HEK293 (cell line): ENCODE data around the gene GDPD3.

Source experiments
- CTCF ChIA-PET: fragments of 350-600 bp; formaldehyde crosslinking; extraction: SDS; loops from one replicate; lab custom pipeline; 2021; ENCODE audit warnings: antibody characterized with exemption; lab: Yijun Ruan, JAX
- POLR2A ChIA-PET: fragments of 300-600 bp; formaldehyde crosslinking; extraction: SDS; loops from one replicate; lab custom pipeline; 2020; ENCODE audit warnings: antibody characterized with exemption, inconsistent platforms; lab: Yijun Ruan, JAX
- H3K27ac ChIP-seq: fragments of 200-500 bp; sonication (Bioruptor generic); 2 replicates; pipeline ENCODE4 v1.5.1; 2014; ENCODE audit warnings: low read depth, low read length, control low read depth, inconsistent platforms; ENCODE audit errors: extremely low read depth
- H3K36me3 ChIP-seq, 2 experiments: fragments of 200-500 bp in 1 of 2; sonication (Bioruptor generic) in 1 of 2; 1 replicate in 1 of 2; 2 replicates in 1 of 2; pipeline ENCODE4 v1.5.1; 2014 to 2017; ENCODE audit warnings: inconsistent platforms in 2 of 2, low read length in 2 of 2; ENCODE audit not compliant: control insufficient read depth in 2 of 2, insufficient read depth in 1 of 2
- H3K4me1 ChIP-seq: fragments of 200-500 bp; sonication (Bioruptor generic); 2 replicates; pipeline ENCODE4 v1.5.1; 2014; ENCODE audit warnings: mild to moderate bottlenecking, low read length, inconsistent platforms; ENCODE audit not compliant: control insufficient read depth, insufficient read depth
- H3K4me3 ChIP-seq: 2 replicates; pipeline ENCODE4 v1.5.1; 2011; ENCODE audit warnings: low read depth, mild to moderate bottlenecking, control low read depth, low read length, moderate library complexity
- H3K9me3 ChIP-seq: fragments of 200-500 bp; sonication (Bioruptor generic); 2 replicates; pipeline ENCODE4 v1.5.1; 2014; ENCODE audit warnings: low read depth, low read length, inconsistent platforms; ENCODE audit not compliant: control insufficient read depth, insufficient read depth
- HOXA7 ChIP-seq: sonication (generic); formaldehyde crosslinking; IDR thresholded peaks from 2 replicates; pipeline ENCODE4 v1.8.1; 2022; ENCODE audit warnings: missing genetic modification reagents, borderline replicate concordance
- IKZF3 ChIP-seq: fragments of 450-650 bp; IDR thresholded peaks from 2 replicates; pipeline ENCODE4 v1.5.0; 2018; ENCODE audit warnings: missing biosample characterization, mild to moderate bottlenecking, missing genetic modification characterization, moderate library complexity
- MYNN ChIP-seq: fragments of 450-650 bp; formaldehyde crosslinking; IDR thresholded peaks from 2 replicates; pipeline ENCODE4 v1.5.1; 2016; ENCODE audit warnings: missing biosample characterization, missing genetic modification characterization, borderline replicate concordance
- SALL2 ChIP-seq: fragments of 450-650 bp; formaldehyde crosslinking; IDR thresholded peaks from 2 replicates; pipeline ENCODE4 v1.5.0; 2017; ENCODE audit warnings: missing biosample characterization, mild to moderate bottlenecking, missing genetic modification characterization, borderline replicate concordance
- ZFP69B ChIP-seq: fragments of 450-650 bp; formaldehyde crosslinking; IDR thresholded peaks from 2 replicates; pipeline ENCODE4 v1.5.1; 2016; ENCODE audit warnings: missing biosample characterization, missing genetic modification characterization
- ZNF133 ChIP-seq: fragments of 450-650 bp; formaldehyde crosslinking; IDR thresholded peaks from 2 replicates; pipeline ENCODE4 v1.5.1; 2016; ENCODE audit warnings: missing biosample characterization, missing genetic modification characterization
- ZNF202 ChIP-seq: fragments of 450-650 bp; formaldehyde crosslinking; IDR thresholded peaks from 2 replicates; pipeline ENCODE4 v1.5.1; 2016; ENCODE audit warnings: missing biosample characterization, missing genetic modification characterization, borderline replicate concordance
- ZNF211 ChIP-seq: fragments of 450-650 bp; formaldehyde crosslinking; IDR thresholded peaks from 2 replicates; pipeline ENCODE4 v1.5.1; 2016; ENCODE audit warnings: low read depth, missing biosample characterization, missing genetic modification characterization
- ZNF214 ChIP-seq: fragments of 450-650 bp; formaldehyde crosslinking; IDR thresholded peaks from 2 replicates; pipeline ENCODE4 v1.5.1; 2017; ENCODE audit warnings: missing biosample characterization, mild to moderate bottlenecking, missing genetic modification characterization, borderline replicate concordance
- ZNF221 ChIP-seq: fragments of 450-650 bp; formaldehyde crosslinking; IDR thresholded peaks from 2 replicates; pipeline ENCODE4 v1.5.1; 2017; ENCODE audit warnings: missing biosample characterization, missing genetic modification characterization, borderline replicate concordance
- ZNF248 ChIP-seq: fragments of 450-650 bp; formaldehyde crosslinking; IDR thresholded peaks from 2 replicates; pipeline ENCODE4 v1.5.1; 2017; ENCODE audit warnings: missing biosample characterization, missing genetic modification characterization
- ZNF292 ChIP-seq: fragments of 450-650 bp; formaldehyde crosslinking; IDR thresholded peaks from 2 replicates; pipeline ENCODE4 v1.5.1; 2016; ENCODE audit warnings: low read depth, missing biosample characterization, missing genetic modification characterization, borderline replicate concordance
- ZNF311 ChIP-seq: fragments of 450-650 bp; formaldehyde crosslinking; IDR thresholded peaks from 2 replicates; pipeline ENCODE4 v1.5.1; 2017; ENCODE audit warnings: missing biosample characterization, missing genetic modification characterization, borderline replicate concordance
- ZNF335 ChIP-seq: fragments of 450-650 bp; formaldehyde crosslinking; conservative IDR thresholded peaks from 2 replicates; pipeline ENCODE4 v1.5.1; 2016; ENCODE audit warnings: missing biosample characterization, missing genetic modification characterization
- ZNF423 ChIP-seq: fragments of 450-650 bp; formaldehyde crosslinking; IDR thresholded peaks from 2 replicates; pipeline ENCODE4 v1.5.1; 2016; ENCODE audit warnings: missing biosample characterization, missing genetic modification characterization
- ZNF530 ChIP-seq: fragments of 450-650 bp; formaldehyde crosslinking; IDR thresholded peaks from 2 replicates; pipeline ENCODE4 v1.5.1; 2016; ENCODE audit warnings: low read depth, missing biosample characterization, missing genetic modification characterization
- ZNF549 ChIP-seq: fragments of 450-650 bp; IDR thresholded peaks from 2 replicates; pipeline ENCODE4 v1.5.1; 2018; ENCODE audit warnings: missing biosample characterization, missing genetic modification characterization, mild to moderate bottlenecking, inconsistent platforms, moderate library complexity
- ZNF600 ChIP-seq: fragments of 450-650 bp; formaldehyde crosslinking; IDR thresholded peaks from 2 replicates; pipeline ENCODE4 v1.5.1; 2016; ENCODE audit warnings: missing biosample characterization, missing genetic modification characterization
- TF ChIP-seq, protein P1 (sequence below): fragments of 450-650 bp; formaldehyde crosslinking; IDR thresholded peaks from 2 replicates; pipeline ENCODE4 v1.5.1; 2016; ENCODE audit warnings: missing biosample characterization, missing genetic modification characterization
- TF ChIP-seq, protein P2 (sequence below): sonication (generic); formaldehyde crosslinking; IDR thresholded peaks from 2 replicates; pipeline ENCODE4 v1.8.1; 2022; ENCODE audit warnings: mild to moderate bottlenecking, moderate library complexity, missing genetic modification reagents
- TF ChIP-seq, protein P3 (sequence below): fragments of 450-650 bp; formaldehyde crosslinking; IDR thresholded peaks from 2 replicates; pipeline ENCODE4 v1.5.1; 2016; ENCODE audit warnings: missing biosample characterization, missing genetic modification characterization, borderline replicate concordance
- TF ChIP-seq, protein P4 (sequence below): fragments of 450-650 bp; formaldehyde crosslinking; IDR thresholded peaks from 2 replicates; pipeline ENCODE4 v1.5.1; 2016; ENCODE audit warnings: missing biosample characterization, missing genetic modification characterization
- TF ChIP-seq, protein P5 (sequence below): fragments of 450-650 bp; formaldehyde crosslinking; IDR thresholded peaks from 2 replicates; pipeline ENCODE4 v1.5.1; 2016; ENCODE audit warnings: missing biosample characterization, missing genetic modification characterization

The GDPD3 gene

DNA sequence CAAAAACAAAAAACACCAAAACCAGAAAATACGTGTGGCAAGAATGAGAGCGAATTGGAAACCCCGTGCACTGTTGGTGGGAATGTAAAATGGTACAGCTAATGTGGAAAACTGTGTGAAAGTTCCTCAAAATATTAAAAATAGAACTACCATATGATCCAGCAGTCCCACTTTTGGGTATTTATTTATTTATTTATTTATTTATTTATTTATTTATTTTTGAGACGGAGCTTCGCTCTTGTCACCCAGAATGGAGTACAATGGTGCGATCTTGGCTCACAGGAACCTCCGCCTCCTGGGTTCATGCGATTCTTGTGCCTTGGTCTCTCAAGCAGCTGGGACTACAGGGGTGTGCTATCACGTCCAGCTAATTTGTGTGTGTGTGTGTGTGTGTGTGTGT is 39.2 kb upstream of the GDPD3 start (continued):
- TF ChIP-seq, protein P1, sequence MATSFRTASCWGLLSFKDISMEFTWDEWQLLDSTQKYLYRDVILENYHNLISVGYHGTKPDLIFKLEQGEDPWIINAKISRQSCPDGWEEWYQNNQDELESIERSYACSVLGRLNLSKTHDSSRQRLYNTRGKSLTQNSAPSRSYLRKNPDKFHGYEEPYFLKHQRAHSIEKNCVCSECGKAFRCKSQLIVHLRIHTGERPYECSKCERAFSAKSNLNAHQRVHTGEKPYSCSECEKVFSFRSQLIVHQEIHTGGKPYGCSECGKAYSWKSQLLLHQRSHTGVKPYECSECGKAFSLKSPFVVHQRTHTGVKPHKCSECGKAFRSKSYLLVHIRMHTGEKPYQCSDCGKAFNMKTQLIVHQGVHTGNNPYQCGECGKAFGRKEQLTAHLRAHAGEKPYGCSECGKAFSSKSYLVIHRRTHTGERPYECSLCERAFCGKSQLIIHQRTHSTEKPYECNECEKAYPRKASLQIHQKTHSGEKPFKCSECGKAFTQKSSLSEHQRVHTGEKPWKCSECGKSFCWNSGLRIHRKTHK (tag by site-specific recombination): no peak
- TF ChIP-seq ZNF311 (tag by site-specific recombination) (no peak), ZNF202 (tag by site-specific recombination) (0 out of 2 replicates have a peak, but pooled peaks have one; percentile 31)

DNA sequence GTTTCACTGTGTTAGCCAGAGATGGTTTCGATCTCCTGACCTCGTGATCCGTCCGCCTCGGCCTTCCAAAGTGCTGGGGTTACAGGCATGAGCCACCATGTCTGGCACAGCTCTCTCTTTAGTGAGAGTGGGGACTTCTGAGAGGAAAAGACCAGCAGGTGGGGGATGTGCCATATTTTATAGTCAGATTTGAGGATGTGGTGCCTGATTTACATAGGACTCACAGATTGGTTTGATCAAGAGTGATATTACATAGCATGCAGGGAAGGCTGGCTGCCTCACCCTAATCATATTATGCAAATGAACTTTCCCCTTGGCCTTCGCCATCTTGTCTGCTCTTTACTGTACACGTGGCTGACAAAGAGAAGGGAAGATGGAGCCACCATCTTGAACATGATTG is 37.8 kb upstream of the GDPD3 start:
- no peak overlapping the region for H3K4me3 ChIP-seq
- H3K4me1 ChIP-seq: no peaks in the 10 kb centered on the region
- no peaks in the 10 kb centered on the region for H3K36me3 ChIP-seq
- H3K9me3 ChIP-seq: no peaks in the 10 kb centered on the region
- TF ChIP-seq, protein P2, sequence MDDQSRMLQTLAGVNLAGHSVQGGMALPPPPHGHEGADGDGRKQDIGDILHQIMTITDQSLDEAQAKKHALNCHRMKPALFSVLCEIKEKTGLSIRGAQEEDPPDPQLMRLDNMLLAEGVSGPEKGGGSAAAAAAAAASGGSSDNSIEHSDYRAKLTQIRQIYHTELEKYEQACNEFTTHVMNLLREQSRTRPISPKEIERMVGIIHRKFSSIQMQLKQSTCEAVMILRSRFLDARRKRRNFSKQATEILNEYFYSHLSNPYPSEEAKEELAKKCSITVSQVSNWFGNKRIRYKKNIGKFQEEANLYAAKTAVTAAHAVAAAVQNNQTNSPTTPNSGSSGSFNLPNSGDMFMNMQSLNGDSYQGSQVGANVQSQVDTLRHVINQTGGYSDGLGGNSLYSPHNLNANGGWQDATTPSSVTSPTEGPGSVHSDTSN (CRISPR knock-in tag): no peak
- no peak for TF ChIP-seq SALL2 (tag by site-specific recombination)
- TF ChIP-seq ZNF335 (tag by site-specific recombination): no peak
- TF ChIP-seq ZFP69B (tag by site-specific recombination): no peak
- TF ChIP-seq MYNN (tag by site-specific recombination): no peak
- no peak for TF ChIP-seq ZNF133 (tag by site-specific recombination)
- no peak for TF ChIP-seq ZNF292 (tag by site-specific recombination)
- TF ChIP-seq, protein P3, sequence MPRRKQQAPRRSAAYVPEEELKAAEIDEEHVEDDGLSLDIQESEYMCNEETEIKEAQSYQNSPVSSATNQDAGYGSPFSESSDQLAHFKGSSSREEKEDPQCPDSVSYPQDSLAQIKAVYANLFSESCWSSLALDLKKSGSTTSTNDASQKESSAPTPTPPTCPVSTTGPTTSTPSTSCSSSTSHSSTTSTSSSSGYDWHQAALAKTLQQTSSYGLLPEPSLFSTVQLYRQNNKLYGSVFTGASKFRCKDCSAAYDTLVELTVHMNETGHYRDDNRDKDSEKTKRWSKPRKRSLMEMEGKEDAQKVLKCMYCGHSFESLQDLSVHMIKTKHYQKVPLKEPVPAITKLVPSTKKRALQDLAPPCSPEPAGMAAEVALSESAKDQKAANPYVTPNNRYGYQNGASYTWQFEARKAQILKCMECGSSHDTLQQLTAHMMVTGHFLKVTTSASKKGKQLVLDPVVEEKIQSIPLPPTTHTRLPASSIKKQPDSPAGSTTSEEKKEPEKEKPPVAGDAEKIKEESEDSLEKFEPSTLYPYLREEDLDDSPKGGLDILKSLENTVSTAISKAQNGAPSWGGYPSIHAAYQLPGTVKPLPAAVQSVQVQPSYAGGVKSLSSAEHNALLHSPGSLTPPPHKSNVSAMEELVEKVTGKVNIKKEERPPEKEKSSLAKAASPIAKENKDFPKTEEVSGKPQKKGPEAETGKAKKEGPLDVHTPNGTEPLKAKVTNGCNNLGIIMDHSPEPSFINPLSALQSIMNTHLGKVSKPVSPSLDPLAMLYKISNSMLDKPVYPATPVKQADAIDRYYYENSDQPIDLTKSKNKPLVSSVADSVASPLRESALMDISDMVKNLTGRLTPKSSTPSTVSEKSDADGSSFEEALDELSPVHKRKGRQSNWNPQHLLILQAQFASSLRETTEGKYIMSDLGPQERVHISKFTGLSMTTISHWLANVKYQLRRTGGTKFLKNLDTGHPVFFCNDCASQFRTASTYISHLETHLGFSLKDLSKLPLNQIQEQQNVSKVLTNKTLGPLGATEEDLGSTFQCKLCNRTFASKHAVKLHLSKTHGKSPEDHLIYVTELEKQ (tag by site-specific recombination): no peak
- TF ChIP-seq, protein P4, sequence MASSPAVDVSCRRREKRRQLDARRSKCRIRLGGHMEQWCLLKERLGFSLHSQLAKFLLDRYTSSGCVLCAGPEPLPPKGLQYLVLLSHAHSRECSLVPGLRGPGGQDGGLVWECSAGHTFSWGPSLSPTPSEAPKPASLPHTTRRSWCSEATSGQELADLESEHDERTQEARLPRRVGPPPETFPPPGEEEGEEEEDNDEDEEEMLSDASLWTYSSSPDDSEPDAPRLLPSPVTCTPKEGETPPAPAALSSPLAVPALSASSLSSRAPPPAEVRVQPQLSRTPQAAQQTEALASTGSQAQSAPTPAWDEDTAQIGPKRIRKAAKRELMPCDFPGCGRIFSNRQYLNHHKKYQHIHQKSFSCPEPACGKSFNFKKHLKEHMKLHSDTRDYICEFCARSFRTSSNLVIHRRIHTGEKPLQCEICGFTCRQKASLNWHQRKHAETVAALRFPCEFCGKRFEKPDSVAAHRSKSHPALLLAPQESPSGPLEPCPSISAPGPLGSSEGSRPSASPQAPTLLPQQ (tag by site-specific recombination): no peak
- TF ChIP-seq ZNF214 (tag by site-specific recombination): no peak
- no peak for TF ChIP-seq HOXA7 (CRISPR knock-in tag)
- TF ChIP-seq ZNF221: no peak
- TF ChIP-seq ZNF600: no peak
- TF ChIP-seq, protein P5, sequence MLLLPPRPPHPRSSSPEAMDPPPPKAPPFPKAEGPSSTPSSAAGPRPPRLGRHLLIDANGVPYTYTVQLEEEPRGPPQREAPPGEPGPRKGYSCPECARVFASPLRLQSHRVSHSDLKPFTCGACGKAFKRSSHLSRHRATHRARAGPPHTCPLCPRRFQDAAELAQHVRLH: no peak
- no peak for TF ChIP-seq ZNF423 (tag by site-specific recombination)
- no peak for TF ChIP-seq ZNF211 (tag by site-specific recombination)
- TF ChIP-seq ZNF530 (tag by site-specific recombination): no peak
- no peak for TF ChIP-seq ZNF549
- no peak for TF ChIP-seq IKZF3
- TF ChIP-seq ZNF248: no peak
- ChIA-PET CTCF (interaction anchor here (0.6 kb wide), 1 partner anchor 230 kb away, joined by 4 read pairs; no protein-coding TSS in a partner anchor), POLR2A (interaction anchor here (0.6 kb wide), 1 partner anchor 10 kb away, joined by 7 read pairs; no protein-coding TSS in a partner anchor)
- no peak overlapping the region for H3K27ac ChIP-seq
